Measurements from ENCODE around the gene SERPINA1.
A peak's percentile ranks its signal among the peaks of the same experiment; 100 is the strongest.
"Not testable (repeated sequence)": the region's sequence is repeated elsewhere in the genome, so short reads cannot be mapped to it uniquely, and the experiment has no call there.

SERPINA1 gene

GRCh38 chr14:94348836-94349235, 39.6 kb downstream of the SERPINA1 start:
- no peak overlapping the region for H3K4me3 ChIP-seq (ENCODE audit: control insufficient read depth, low read depth, low read length)
- no peak for TF ChIP-seq CTCF (IDR thresholded peaks at IDR 0.05; ENCODE audit: control insufficient read depth, insufficient read depth, low read depth, low read length, missing control alignments)
- DNase-seq (ENCODE audit: low read depth) = no peak

GRCh38 chr14:94346841-94347240, 41.6 kb downstream of the SERPINA1 start:
- no peak for TF ChIP-seq CTCF (IDR thresholded peaks at IDR 0.05; ENCODE audit: control insufficient read depth, insufficient read depth, low read depth, low read length, missing control alignments)
- H3K4me3 ChIP-seq (ENCODE audit: control insufficient read depth, low read depth, low read length) = no peak overlapping the region

GRCh38 chr14:94346065-94346786, 42.2 kb downstream of the SERPINA1 start:
- H3K4me3 ChIP-seq (ENCODE audit: control insufficient read depth, low read depth, low read length); DNase-seq (ENCODE audit: low read depth): not testable (repeated sequence)

More at GRCh38 chr14:94346841-94347240, 41.6 kb downstream of the SERPINA1 start:
- no peak for DNase-seq (ENCODE audit: low read depth)

- H3K4me3 ChIP-seq (ENCODE audit: control insufficient read depth, low read depth, low read length) = no peak overlapping the region
- TF ChIP-seq CTCF (IDR thresholded peaks at IDR 0.05; ENCODE audit: control insufficient read depth, insufficient read depth, low read depth, low read length, missing control alignments) = no peak
- peak; percentile 86 for DNase-seq (ENCODE audit: low read depth)
Observed at GRCh38 chr14:94345344-94346064, 42.9 kb downstream of the SERPINA1 start.

- no peak for TF ChIP-seq CTCF (IDR thresholded peaks at IDR 0.05; ENCODE audit: control insufficient read depth, insufficient read depth, low read depth, low read length, missing control alignments)
- H3K4me3 ChIP-seq (ENCODE audit: control insufficient read depth, low read depth, low read length) = no peak overlapping the region
- DNase-seq (ENCODE audit: low read depth) = no peak
Observed at GRCh38 chr14:94344389-94344788, 44.0 kb downstream of the SERPINA1 start.

GRCh38 chr14:94343238-94344005, 45.0 kb downstream of the SERPINA1 start:
- no peak for DNase-seq (ENCODE audit: low read depth)
- H3K4me3 ChIP-seq (ENCODE audit: control insufficient read depth, low read depth, low read length) = no peak overlapping the region
- TF ChIP-seq CTCF (IDR thresholded peaks at IDR 0.05; ENCODE audit: control insufficient read depth, insufficient read depth, low read depth, low read length, missing control alignments) = no peak
